SK-N-SH (cell line): ENCODE results near the gene ARL2BP. TPM values are rescaled to one million over a fixed set of nuclear protein-coding genes. Genes with fewer than 3 reads are reported as not detected.

ENCODE experiments used
- CTCF ChIA-PET: fragments of 300-600, 350-600 bp; formaldehyde crosslinking; extraction: SDS; loops from one replicate; lab custom pipeline; 2021; lab: Yijun Ruan, JAX
- POLR2A ChIA-PET: fragments of 350-600 bp; sonication (Branson Sonifier 250); formaldehyde crosslinking; extraction: SDS; loops from one replicate; lab custom pipeline; 2020; ENCODE audit warnings: antibody characterized with exemption, inconsistent platforms; lab: Yijun Ruan, JAX
- DNase-seq: peaks from one replicate; pipeline ENCODE4 v3.0.0; 2012
- H2AFZ ChIP-seq: fragments of 200-600 bp; sonication (generic); 2 replicates; pipeline ENCODE4 v1.8.1; 2016; ENCODE audit warnings: antibody characterized with exemption, mild to moderate bottlenecking, low read depth
- H3F3A ChIP-seq: fragments of 200-600 bp; sonication (generic); replicated peaks from 2 replicates; pipeline ENCODE3; 2016; ENCODE audit warnings: antibody characterized with exemption, mild to moderate bottlenecking; ENCODE audit not compliant: insufficient read depth
- H3K27ac ChIP-seq, 2 experiments: fragments of 200-500 bp in 1 of 2; fragments of 200-600 bp in 1 of 2; sonication (Bioruptor generic) in 1 of 2; sonication (generic), shearing (Covaris generic) in 1 of 2; 2 replicates each; pipeline versions ENCODE4 v1.5.1 to v1.6.1; 2014 to 2016; ENCODE audit warnings: low read depth in 2 of 2, inconsistent platforms in 1 of 2, low read length in 1 of 2, mild to moderate bottlenecking in 1 of 2, mixed read lengths in 1 of 2
- H3K27me3 ChIP-seq: fragments of 200-600 bp; sonication (generic), shearing (Covaris generic); 2 replicates; pipeline ENCODE4 v1.6.1; 2016; ENCODE audit warnings: mixed run types; ENCODE audit not compliant: insufficient read depth
- H3K36me3 ChIP-seq, 2 experiments: fragments of 200-500 bp in 1 of 2; fragments of 200-600 bp in 1 of 2; sonication (Bioruptor generic) in 1 of 2; sonication (generic) in 1 of 2; replicated peaks in 1 of 2; 2 replicates each; pipeline versions ENCODE3 to v1.5.1; 2014 to 2016; ENCODE audit warnings: low read length in 1 of 2, mild to moderate bottlenecking in 1 of 2; ENCODE audit not compliant: insufficient read depth in 2 of 2, control insufficient read depth in 1 of 2
- H3K4me1 ChIP-seq, 2 experiments: fragments of 200-500 bp in 1 of 2; fragments of 200-600 bp in 1 of 2; sonication (Bioruptor generic) in 1 of 2; sonication (generic), shearing (Covaris generic) in 1 of 2; 2 replicates each; pipeline versions ENCODE4 v1.5.1 to v1.6.1; 2014 to 2016; ENCODE audit warnings: low read depth in 1 of 2, low read length in 1 of 2, mixed run types in 1 of 2; ENCODE audit not compliant: insufficient read depth in 2 of 2, control insufficient read depth in 1 of 2
- H3K4me2 ChIP-seq: fragments of 200-600 bp; sonication (generic), shearing (Covaris generic); 2 replicates; pipeline ENCODE4 v1.6.1; 2017; ENCODE audit warnings: mixed run types
- H3K4me3 ChIP-seq, 2 experiments: fragments of 200-500 bp in 1 of 2; fragments of 200-600 bp in 1 of 2; sonication (Bioruptor generic) in 1 of 2; sonication (generic), shearing (Covaris generic) in 1 of 2; 2 replicates each; pipeline versions ENCODE4 v1.5.1 to v1.8.1; 2014 to 2016; ENCODE audit warnings: low read depth in 2 of 2, inconsistent platforms in 1 of 2, low read length in 1 of 2, mild to moderate bottlenecking in 1 of 2, mixed read lengths in 1 of 2, moderate library complexity in 1 of 2
- H3K79me2 ChIP-seq: fragments of 200-600 bp; sonication (generic); 2 replicates; pipeline ENCODE4 v1.8.1; 2017; ENCODE audit warnings: mild to moderate bottlenecking; ENCODE audit not compliant: insufficient read depth
- H3K9ac ChIP-seq: fragments of 200-600 bp; sonication (generic); 2 replicates; pipeline ENCODE4 v1.6.1; 2017; ENCODE audit warnings: mixed run types
- H3K9me2 ChIP-seq: fragments of 200-600 bp; sonication (generic); 2 replicates; pipeline ENCODE4 v1.6.1; 2017; ENCODE audit warnings: mixed run types
- H3K9me3 ChIP-seq: fragments of 200-600 bp; sonication (generic); 2 replicates; pipeline ENCODE4 v1.6.1; 2017; ENCODE audit warnings: mixed run types, mild to moderate bottlenecking, moderate library complexity
- H4K20me1 ChIP-seq: fragments of 200-600 bp; sonication (generic); 2 replicates; pipeline ENCODE4 v1.6.1; 2017; ENCODE audit warnings: mild to moderate bottlenecking, mixed run types; ENCODE audit not compliant: insufficient read depth
- CHD2 ChIP-seq: fragments of 150-350 bp; IDR thresholded peaks from 2 replicates; pipeline ENCODE4 v1.6.1; 2018; ENCODE audit warnings: low read length; ENCODE audit not compliant: partially characterized antibody
- CTCF ChIP-seq: fragments of 200-600 bp; sonication (generic); IDR thresholded peaks from 2 replicates; pipeline ENCODE4 v1.6.1; 2017; ENCODE audit warnings: antibody characterized with exemption, mild to moderate bottlenecking, moderate library complexity
- ELF1 ChIP-seq: IDR thresholded peaks from 2 replicates; pipeline ENCODE4 v1.4.0; 2012
- EP300 ChIP-seq, 2 experiments: IDR thresholded peaks; 2 replicates each; pipeline versions ENCODE4 v1.4.0 to v1.6.1; 2012; ENCODE audit warnings: borderline replicate concordance in 1 of 2, low read depth in 1 of 2, low read length in 1 of 2
- FOXJ3 ChIP-seq: sonication (generic); formaldehyde crosslinking; IDR thresholded peaks from 2 replicates; pipeline ENCODE4 v1.5.1; 2020; ENCODE audit warnings: mild to moderate bottlenecking, missing genetic modification reagents
- GATA2 ChIP-seq: sonication (generic); formaldehyde crosslinking; IDR thresholded peaks from 2 replicates; pipeline ENCODE4 v1.5.0; 2020; ENCODE audit warnings: mild to moderate bottlenecking, missing genetic modification reagents
- MXI1 ChIP-seq: IDR thresholded peaks from 2 replicates; pipeline ENCODE4 v1.6.1; 2012; ENCODE audit warnings: mild to moderate bottlenecking, low read depth, low read length, improper control_type of control experiment
- PBX3 ChIP-seq: IDR thresholded peaks from 2 replicates; pipeline ENCODE4; 2012
- RCOR1 ChIP-seq: fragments of 150-350 bp; IDR thresholded peaks from 2 replicates; pipeline ENCODE4 v1.6.1; 2017; ENCODE audit warnings: antibody characterized with exemption, low read length
- REST ChIP-seq: IDR thresholded peaks from 2 replicates; pipeline ENCODE4 v1.6.1; 2012; ENCODE audit warnings: mild to moderate bottlenecking, low read depth, low read length, moderate library complexity
- TCF12 ChIP-seq: IDR thresholded peaks from 2 replicates; pipeline ENCODE4 v1.4.0; 2012
- USF1 ChIP-seq: IDR thresholded peaks from 2 replicates; pipeline ENCODE4 v1.4.0; 2012; ENCODE audit warnings: low read depth, borderline replicate concordance
- ZBTB33 ChIP-seq: IDR thresholded peaks from 2 replicates; pipeline ENCODE4 v1.4.0; 2012; ENCODE audit warnings: low read depth, borderline replicate concordance
- WGBS: methylation state at CpG from one replicate; pipeline ENCODE4 v1.1.6; 2017; ENCODE audit warnings: low lambda C conversion rate; 5-methylcytosine and 5-hydroxymethylcytosine counted together
- polyA plus RNA-seq, 3 experiments: library from polyadenylated mRNA; depleted of rRNA; stranded (reverse); fragments of >200 nt; gene quantifications; 2 replicates each; pipeline ENCODE4 v1.2.3, GENCODE V29; 2012

ARL2BP gene
- polyA plus RNA-seq, 1 of the 3 experiments (the other 2 are of a cell fraction), result 61.8 TPM

- H2AFZ ChIP-seq, result peak overlapping the region; percentile 96
- peak overlapping the region; percentile 75 for H3K4me2 ChIP-seq
- H3K36me3 ChIP-seq, result no peaks in the 10 kb centered on the region
- H3F3A ChIP-seq, result peaks cover 17% of the 10 kb centered on the region
- no peaks in the 10 kb centered on the region for H4K20me1 ChIP-seq
- no peaks in the 10 kb centered on the region for H3K9me2 ChIP-seq
- 21% methylated on average over 14 of the region's 14 CpGs for WGBS
- H3K4me1 ChIP-seq, result peaks cover 0 to 7% of the 10 kb centered on the region in 2 experiments; a peak in 1 of 4 replicates
- CTCF ChIA-PET, result interaction anchor here (0.8 to 26.6 kb wide), 26 partner anchors 8 to 293 kb away, joined by 3 to 544 read pairs (median 6); partner anchors contain the start of genes CIAPIN1, COQ9, CPNE2 and CX3CL1
- POLR2A ChIA-PET, result interaction anchor here (0.9 to 1.2 kb wide), 2 partner anchors 54 to 120 kb away, joined by 3 to 5 read pairs; partner anchors contain the start of gene ARL2BP
- H3K79me2 ChIP-seq, result no peaks in the 10 kb centered on the region
- H3K27me3 ChIP-seq, result no peaks in the 10 kb centered on the region
- H3K4me3 ChIP-seq, result peak overlapping the region; percentile 56 to 62
- TF ChIP-seq MXI1 (no peak), CTCF (peak; percentile 41; the same call in 1 of the 2 replicates), GATA2 (CRISPR knock-in tag) (no peak), ELF1 (no peak)
- H3K9ac ChIP-seq, result peak overlapping the region; percentile 69
- peak; percentile 69 for DNase-seq
- peak overlapping the region; percentile 82 to 87 for H3K27ac ChIP-seq
- no peaks in the 10 kb centered on the region for H3K9me3 ChIP-seq
These were observed 54.1 kb downstream of the ARL2BP start for GRCh38 chr16:57299009-57299718.

- no peaks in the 10 kb centered on the region for H3K36me3 ChIP-seq
- H3K4me3 ChIP-seq, result peak overlapping the region; percentile 56 to 62
- H3K27ac ChIP-seq, result peak overlapping the region; percentile 82 to 87
- no peaks in the 10 kb centered on the region for H3K27me3 ChIP-seq
- H4K20me1 ChIP-seq, result no peaks in the 10 kb centered on the region
- peak overlapping the region; percentile 75 for H3K4me2 ChIP-seq
- peak overlapping the region; percentile 96 for H2AFZ ChIP-seq
- no peaks in the 10 kb centered on the region for H3K79me2 ChIP-seq
- no peaks in the 10 kb centered on the region for H3K9me2 ChIP-seq
- under 1% methylated on average over 32 of the region's 35 CpGs for WGBS
- ChIA-PET POLR2A (interaction anchor here (0.9 to 1.6 kb wide), 3 partner anchors 55 to 119 kb away, joined by 3 to 12 read pairs (median 5); partner anchors contain the start of gene ARL2BP), CTCF (interaction anchor here (0.6 to 26.6 kb wide), 56 partner anchors 8 to 294 kb away, joined by 3 to 544 read pairs (median 5); partner anchors contain the start of genes CCL17, CIAPIN1, COQ9 and CPNE2)
- H3K9me3 ChIP-seq, result no peaks in the 10 kb centered on the region
- peak; percentile 78 for DNase-seq
- peak overlapping the region; percentile 69 for H3K9ac ChIP-seq
- H3K4me1 ChIP-seq, result peaks cover 0 to 7% of the 10 kb centered on the region in 2 experiments; a peak in 1 of 4 replicates
- H3F3A ChIP-seq, result peaks cover 17% of the 10 kb centered on the region
- TF ChIP-seq FOXJ3 (CRISPR knock-in tag) (peak; percentile 38; the same call in 1 of the 2 replicates), ZBTB33 (no peak), USF1 (no peak), EP300 (IDR thresholded peaks at IDR 0.05; ENCODE audit: borderline replicate concordance in 1 of 2, low read depth in 1 of 2, low read length in 1 of 2) (no peak; a peak in 2 of 4 replicates), REST (0 out of 2 replicates have a peak, but pooled peaks have one; percentile 20), PBX3 (no peak), TCF12 (peak; percentile 12; the same call in 1 of the 2 replicates), CHD2 (peak; percentile 75), ELF1 (peak; percentile 65), RCOR1 (peak; percentile 77)
These were observed 54.8 kb downstream of the ARL2BP start for GRCh38 chr16:57299719-57300386.
